ENCODE data around the gene RNF32. TPM values are rescaled to one million over a fixed set of nuclear protein-coding genes. Genes with fewer than 3 reads are reported as not detected.
"Not testable (repeated sequence)": the region's sequence is repeated elsewhere in the genome, so short reads cannot be mapped to it uniquely, and the experiment has no call there.

The RNF32 gene
- total and polyA plus RNA-seq, 4 donors, result 1.4 to 3.8 (median 2.9) TPM

DNA sequence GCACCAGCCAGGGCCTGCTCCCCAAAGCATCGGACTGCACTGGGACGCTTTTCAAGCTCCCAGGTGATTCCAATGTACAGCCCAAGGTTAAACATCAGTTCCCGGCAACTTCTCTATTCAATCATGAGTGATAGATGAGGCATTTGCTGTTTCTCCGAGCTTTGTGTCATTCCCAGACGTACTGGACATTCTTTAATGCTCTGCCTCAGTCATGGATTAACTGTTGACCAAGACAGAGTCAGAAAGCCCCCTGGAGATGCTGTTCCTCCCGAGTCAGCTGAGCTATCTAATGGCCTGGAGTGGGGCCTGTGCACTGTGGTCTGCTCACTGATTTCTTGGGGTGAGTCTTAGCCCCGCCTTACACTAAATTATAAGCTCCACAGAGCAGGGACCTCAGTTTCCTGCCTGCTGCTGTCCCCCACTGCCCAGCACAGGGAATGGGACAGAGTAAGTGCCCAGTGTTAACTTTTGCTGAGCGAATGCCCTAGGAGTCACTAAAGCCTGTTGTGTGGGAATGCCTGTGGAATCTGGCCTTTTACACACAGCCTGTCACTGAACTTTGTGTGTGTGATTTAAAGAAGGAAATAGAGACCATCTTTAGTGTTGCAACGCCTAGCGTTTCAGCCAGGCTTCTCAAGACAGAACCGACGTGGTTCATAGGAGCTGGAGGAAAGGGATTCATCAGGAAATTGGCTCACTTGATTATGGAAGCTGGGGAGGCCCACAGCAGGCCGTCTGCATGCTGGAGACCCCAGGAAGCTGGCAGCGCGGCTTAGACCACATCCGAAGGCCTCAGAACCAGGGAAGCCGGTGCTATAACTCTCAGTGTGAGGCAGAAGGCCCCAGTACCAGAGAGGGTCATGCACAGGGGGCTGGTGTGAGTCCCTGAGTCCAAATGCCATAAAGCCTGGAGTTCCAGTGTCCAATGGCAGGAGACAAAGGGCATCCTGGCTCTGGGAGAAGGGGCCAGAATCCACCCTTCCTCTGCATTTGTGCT, 29.3 kb upstream of the RNF32 start:
- 51% methylated on average over 17 of the region's 17 CpGs for WGBS (ENCODE audit: insufficient coverage)
- Histone ChIP-seq H3K9me3 (ENCODE audit: control insufficient read depth, insufficient read depth, low read length) (no peaks in the 10 kb centered on the region), H3K4me1 (ENCODE audit: control insufficient read depth, insufficient read depth, low read length) (peaks cover 20% of the 10 kb centered on the region), H3K27ac (ENCODE audit: low read depth, low read length) (no peak overlapping the region), H3K4me3 (ENCODE audit: low read depth, low read length) (no peak overlapping the region), H3K36me3 (ENCODE audit: control insufficient read depth, insufficient read depth, low read length) (no peaks in the 10 kb centered on the region), H3K27me3 (ENCODE audit: control insufficient read depth, insufficient read depth, low read length) (peaks cover 19% of the 10 kb centered on the region)
- no peak for DNase-seq (ENCODE audit: low read depth in 4 of 6, low spot score in 6 of 6)

DNA sequence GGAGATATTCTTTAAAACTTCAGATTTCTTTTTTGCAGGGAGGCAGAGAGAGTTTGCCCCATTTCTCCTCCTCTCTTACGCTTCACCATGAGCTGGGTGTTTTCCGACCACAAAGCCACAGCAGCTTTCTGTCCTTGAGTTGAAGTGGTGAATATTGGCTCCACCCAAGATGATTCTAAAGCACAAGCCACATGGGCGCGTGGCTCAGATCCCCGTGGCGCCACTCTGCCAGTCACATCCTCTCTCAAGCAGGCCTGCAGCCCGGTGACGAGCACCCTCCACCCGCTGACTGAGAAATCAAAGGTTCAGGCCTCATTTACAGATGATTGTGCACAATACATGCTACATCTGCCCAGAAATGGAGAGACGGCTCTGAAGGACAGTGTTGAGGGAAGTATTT, 27.6 kb upstream of the RNF32 start:
- no peak overlapping the region for H3K4me3 ChIP-seq (ENCODE audit: low read depth, low read length)
- no peaks in the 10 kb centered on the region for H3K9me3 ChIP-seq (ENCODE audit: control insufficient read depth, insufficient read depth, low read length)
- 80% methylated on average over 2 of the region's 10 CpGs for WGBS (ENCODE audit: insufficient coverage)
- H3K4me1 ChIP-seq (ENCODE audit: control insufficient read depth, insufficient read depth, low read length), result peaks cover 12% of the 10 kb centered on the region
- H3K36me3 ChIP-seq (ENCODE audit: control insufficient read depth, insufficient read depth, low read length), result no peaks in the 10 kb centered on the region
- H3K27ac ChIP-seq (ENCODE audit: low read depth, low read length), result no peak overlapping the region
- DNase-seq (ENCODE audit: low read depth in 4 of 6, low spot score in 6 of 6), result no peak
- H3K27me3 ChIP-seq (ENCODE audit: control insufficient read depth, insufficient read depth, low read length), result peaks cover 19% of the 10 kb centered on the region

DNA sequence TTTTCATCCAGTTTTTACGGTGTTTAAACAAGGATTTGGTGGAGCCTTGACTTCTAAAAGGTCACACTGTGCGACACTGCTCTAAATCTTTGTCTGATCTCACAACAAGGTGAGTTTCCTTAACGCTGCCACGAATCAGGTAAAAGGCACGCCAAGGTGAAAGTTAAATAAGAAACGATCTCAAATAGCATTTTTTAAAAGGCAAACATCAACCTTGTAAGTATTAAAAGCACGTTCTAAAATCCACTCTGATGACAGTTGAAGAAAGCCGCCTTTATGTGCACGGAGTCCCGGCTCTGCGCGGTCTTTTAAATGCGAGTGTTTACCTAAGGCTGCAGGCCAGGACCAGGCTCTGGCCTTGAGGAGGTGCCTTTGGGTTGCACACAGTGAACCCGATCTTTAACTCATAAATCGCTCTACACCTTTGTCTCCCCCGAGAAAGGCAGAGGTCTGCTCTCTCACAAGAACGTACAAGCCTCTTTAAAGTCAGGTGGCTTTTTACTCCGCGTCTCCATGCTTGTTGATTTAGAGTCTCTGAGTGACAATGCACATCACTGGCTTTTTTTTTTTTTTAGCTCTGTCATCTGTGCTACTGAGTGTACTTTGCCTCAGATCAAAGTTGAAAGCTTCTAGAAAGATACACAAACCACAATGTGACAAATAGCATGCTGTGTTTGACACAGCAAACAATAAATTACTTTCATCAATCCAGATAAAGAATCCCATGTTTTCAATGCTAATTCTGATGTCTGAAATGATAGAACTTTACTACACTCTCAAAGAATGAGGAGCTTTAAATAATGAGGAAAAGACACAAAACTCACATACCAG, 25.9 kb upstream of the RNF32 start:
- peaks cover 6% of the 10 kb centered on the region for H3K4me1 ChIP-seq (ENCODE audit: control insufficient read depth, insufficient read depth, low read length)
- no peak overlapping the region for H3K4me3 ChIP-seq (ENCODE audit: low read depth, low read length)

DNA sequence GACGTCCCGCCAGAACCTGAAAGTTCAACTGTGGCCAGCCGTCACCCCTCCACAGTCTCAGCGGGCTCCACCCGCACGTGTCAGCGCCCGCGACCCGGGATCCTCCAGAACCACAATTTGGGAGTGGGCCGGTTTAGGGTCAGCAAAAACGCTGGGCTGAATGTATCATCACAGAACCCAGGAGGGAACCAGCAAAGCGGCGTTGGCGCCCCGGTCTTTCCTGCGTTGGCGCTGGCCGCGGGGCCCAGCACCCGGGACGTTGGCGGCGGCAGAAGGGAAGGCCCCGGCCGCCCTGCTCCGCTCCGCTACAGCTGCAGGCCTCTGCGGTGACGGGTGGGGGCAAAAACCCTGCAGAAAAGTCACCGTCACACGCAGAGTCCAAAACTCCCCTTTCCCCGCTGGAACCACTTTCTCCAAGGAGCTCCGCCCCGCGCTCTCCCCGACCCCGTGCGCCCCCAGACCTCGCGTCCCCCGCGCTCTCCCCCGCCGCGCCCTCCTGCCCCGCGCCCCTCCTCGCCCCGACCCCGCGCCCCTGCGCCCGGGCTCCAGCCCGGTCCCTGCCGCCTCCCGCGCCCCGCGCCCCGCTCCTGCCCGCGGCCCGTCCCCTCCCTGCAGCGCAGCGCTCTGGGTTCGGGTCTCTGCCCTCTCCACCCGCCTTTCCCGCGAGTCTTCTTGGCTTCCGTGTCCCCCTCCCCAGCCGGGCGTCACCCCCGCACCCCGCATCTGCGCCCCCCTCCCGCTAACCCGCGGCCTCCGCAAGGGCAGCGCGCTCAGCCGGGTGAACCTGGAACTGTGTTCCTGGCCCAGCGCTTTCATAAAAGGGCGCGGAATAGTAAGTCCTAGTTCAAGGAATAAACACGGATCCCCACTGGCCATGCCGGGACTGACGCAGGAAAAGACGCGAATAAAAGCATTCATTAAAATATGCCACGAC, 24.0 kb upstream of the RNF32 start:
- WGBS (ENCODE audit: insufficient coverage), result 5% methylated on average over 85 of the region's 92 CpGs
- no peaks in the 10 kb centered on the region for H3K36me3 ChIP-seq (ENCODE audit: control insufficient read depth, insufficient read depth, low read length)
- peaks cover 6% of the 10 kb centered on the region for H3K4me1 ChIP-seq (ENCODE audit: control insufficient read depth, insufficient read depth, low read length)
- peaks cover 16% of the 10 kb centered on the region for H3K27me3 ChIP-seq (ENCODE audit: control insufficient read depth, insufficient read depth, low read length)
- H3K4me3 ChIP-seq (ENCODE audit: low read depth, low read length), result peak overlapping the region; percentile 5
- no peaks in the 10 kb centered on the region for H3K9me3 ChIP-seq (ENCODE audit: control insufficient read depth, insufficient read depth, low read length)
- no peak overlapping the region for H3K27ac ChIP-seq (ENCODE audit: low read depth, low read length)
- DNase-seq (ENCODE audit: low read depth in 4 of 6, low spot score in 6 of 6), result peak in 1 of 6 donors; percentile 23

More for the DNA sequence above, 25.9 kb upstream of the RNF32 start:
- WGBS (ENCODE audit: insufficient coverage), result 71% methylated on average over 18 of the region's 19 CpGs
- Histone ChIP-seq H3K36me3 (ENCODE audit: control insufficient read depth, insufficient read depth, low read length) (no peaks in the 10 kb centered on the region), H3K27ac (ENCODE audit: low read depth, low read length) (no peak overlapping the region), H3K27me3 (ENCODE audit: control insufficient read depth, insufficient read depth, low read length) (peaks cover 16% of the 10 kb centered on the region), H3K9me3 (ENCODE audit: control insufficient read depth, insufficient read depth, low read length) (no peaks in the 10 kb centered on the region)
- no peak for DNase-seq (ENCODE audit: low read depth in 4 of 6, low spot score in 6 of 6)

DNA sequence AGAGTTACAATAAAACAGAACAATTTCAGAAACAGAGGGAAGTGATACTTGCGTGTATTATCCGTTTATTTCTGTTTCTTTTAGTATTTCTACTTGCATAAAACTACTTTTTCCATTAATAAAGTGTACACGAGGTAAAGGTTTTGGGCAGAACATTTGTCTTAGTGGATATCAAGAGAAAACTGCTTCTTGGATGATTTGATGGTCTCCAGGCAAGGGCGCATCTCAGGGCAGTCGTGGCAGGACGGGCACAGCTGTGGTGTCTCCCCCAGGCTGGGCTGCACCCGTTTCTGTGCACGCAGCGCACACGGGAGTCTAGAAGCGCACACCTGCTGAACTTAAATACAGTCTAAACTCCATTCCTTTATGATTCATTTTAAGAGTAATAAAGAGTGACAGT, 23.4 kb upstream of the RNF32 start:
- H3K27me3 ChIP-seq (ENCODE audit: control insufficient read depth, insufficient read depth, low read length), result peaks cover 16% of the 10 kb centered on the region
- H3K4me1 ChIP-seq (ENCODE audit: control insufficient read depth, insufficient read depth, low read length), result peaks cover 6% of the 10 kb centered on the region
- peaks cover 4% of the 10 kb centered on the region for H3K9me3 ChIP-seq (ENCODE audit: control insufficient read depth, insufficient read depth, low read length)
- 50% methylated on average over 2 of the region's 11 CpGs for WGBS (ENCODE audit: insufficient coverage)
- H3K4me3 ChIP-seq (ENCODE audit: low read depth, low read length), result no peak overlapping the region
- no peak overlapping the region for H3K27ac ChIP-seq (ENCODE audit: low read depth, low read length)
- no peak for DNase-seq (ENCODE audit: low read depth in 4 of 6, low spot score in 6 of 6)
- H3K36me3 ChIP-seq (ENCODE audit: control insufficient read depth, insufficient read depth, low read length), result no peaks in the 10 kb centered on the region

DNA sequence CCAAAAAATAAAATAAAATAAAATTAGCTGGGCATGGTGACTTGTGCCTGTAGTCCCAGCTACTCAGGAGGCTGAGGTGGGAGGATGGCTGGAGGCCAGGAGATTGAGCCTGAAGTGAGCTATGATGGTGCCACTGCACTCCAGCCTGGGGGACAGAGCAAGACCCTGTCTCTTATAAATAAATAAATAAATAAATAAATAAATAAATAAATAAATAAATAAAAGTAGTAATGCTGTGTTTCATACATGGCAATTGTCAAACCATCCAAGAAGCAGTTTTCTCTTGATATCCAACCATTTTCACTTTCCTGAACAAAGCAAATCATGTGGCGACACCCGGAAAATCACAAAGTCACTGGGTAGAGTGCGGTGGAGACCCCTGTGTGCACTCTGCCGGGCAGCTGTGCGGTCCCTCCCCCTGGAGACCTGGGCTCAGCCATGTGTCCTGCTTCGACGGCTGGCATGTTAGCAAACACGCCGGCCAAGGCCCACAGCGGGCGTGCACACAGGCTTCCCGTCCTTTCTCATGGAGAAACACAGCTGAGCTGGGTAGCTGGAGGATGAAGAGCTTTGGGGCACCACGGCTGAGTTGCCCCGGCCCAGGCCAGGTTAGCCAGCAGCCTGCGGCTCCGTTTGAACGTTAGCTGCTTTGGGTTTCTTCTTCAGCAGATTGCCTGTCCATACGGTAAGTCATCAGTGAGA, 22.3 kb upstream of the RNF32 start:
- Histone ChIP-seq H3K4me1 (ENCODE audit: control insufficient read depth, insufficient read depth, low read length) (peaks cover 6% of the 10 kb centered on the region), H3K27ac (ENCODE audit: low read depth, low read length) (no peak overlapping the region), H3K4me3 (ENCODE audit: low read depth, low read length) (no peak overlapping the region), H3K9me3 (ENCODE audit: control insufficient read depth, insufficient read depth, low read length) (peaks cover 4% of the 10 kb centered on the region), H3K27me3 (ENCODE audit: control insufficient read depth, insufficient read depth, low read length) (peaks cover 16% of the 10 kb centered on the region), H3K36me3 (ENCODE audit: control insufficient read depth, insufficient read depth, low read length) (no peaks in the 10 kb centered on the region)
- 88% methylated on average over 18 of the region's 18 CpGs for WGBS (ENCODE audit: insufficient coverage)
- no peak for DNase-seq (ENCODE audit: low read depth in 4 of 6, low spot score in 6 of 6)

DNA sequence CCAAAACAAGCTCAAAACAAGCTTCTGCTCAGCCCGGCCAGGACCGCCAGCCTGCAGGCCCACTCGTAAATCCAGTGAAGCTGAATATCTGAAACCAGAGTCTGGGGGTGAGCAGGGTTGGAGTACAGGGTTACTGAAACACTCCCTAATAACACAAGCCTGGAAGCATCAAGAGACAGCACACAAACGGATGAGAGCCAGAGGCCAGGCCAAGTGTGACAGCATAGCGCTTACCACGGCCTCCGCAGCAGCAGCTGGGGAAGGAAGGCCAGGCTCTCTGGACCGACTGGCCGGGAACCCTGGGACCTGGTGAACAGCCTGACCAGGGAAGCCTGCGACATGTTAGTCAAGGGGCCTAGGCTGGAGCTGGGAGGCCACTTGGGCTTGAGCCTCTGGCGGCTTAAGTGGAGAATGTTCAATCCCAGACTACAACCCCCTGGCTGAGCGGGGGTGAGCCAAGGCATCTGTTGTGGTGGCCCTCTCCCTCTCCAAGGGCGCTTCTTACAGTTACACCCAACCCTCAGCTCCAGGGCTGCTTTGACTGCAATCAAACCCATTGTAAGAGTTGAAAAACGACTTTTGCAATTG, 21.7 kb upstream of the RNF32 start:
- Histone ChIP-seq H3K27ac (ENCODE audit: low read depth, low read length) (no peak overlapping the region), H3K4me1 (ENCODE audit: control insufficient read depth, insufficient read depth, low read length) (peaks cover 6% of the 10 kb centered on the region), H3K27me3 (ENCODE audit: control insufficient read depth, insufficient read depth, low read length) (peaks cover 16% of the 10 kb centered on the region), H3K36me3 (ENCODE audit: control insufficient read depth, insufficient read depth, low read length) (no peaks in the 10 kb centered on the region), H3K9me3 (ENCODE audit: control insufficient read depth, insufficient read depth, low read length) (peaks cover 4% of the 10 kb centered on the region), H3K4me3 (ENCODE audit: low read depth, low read length) (no peak overlapping the region)
- no peak for DNase-seq (ENCODE audit: low read depth in 4 of 6, low spot score in 6 of 6)
- 81% methylated on average over 14 of the region's 14 CpGs for WGBS (ENCODE audit: insufficient coverage)

DNA sequence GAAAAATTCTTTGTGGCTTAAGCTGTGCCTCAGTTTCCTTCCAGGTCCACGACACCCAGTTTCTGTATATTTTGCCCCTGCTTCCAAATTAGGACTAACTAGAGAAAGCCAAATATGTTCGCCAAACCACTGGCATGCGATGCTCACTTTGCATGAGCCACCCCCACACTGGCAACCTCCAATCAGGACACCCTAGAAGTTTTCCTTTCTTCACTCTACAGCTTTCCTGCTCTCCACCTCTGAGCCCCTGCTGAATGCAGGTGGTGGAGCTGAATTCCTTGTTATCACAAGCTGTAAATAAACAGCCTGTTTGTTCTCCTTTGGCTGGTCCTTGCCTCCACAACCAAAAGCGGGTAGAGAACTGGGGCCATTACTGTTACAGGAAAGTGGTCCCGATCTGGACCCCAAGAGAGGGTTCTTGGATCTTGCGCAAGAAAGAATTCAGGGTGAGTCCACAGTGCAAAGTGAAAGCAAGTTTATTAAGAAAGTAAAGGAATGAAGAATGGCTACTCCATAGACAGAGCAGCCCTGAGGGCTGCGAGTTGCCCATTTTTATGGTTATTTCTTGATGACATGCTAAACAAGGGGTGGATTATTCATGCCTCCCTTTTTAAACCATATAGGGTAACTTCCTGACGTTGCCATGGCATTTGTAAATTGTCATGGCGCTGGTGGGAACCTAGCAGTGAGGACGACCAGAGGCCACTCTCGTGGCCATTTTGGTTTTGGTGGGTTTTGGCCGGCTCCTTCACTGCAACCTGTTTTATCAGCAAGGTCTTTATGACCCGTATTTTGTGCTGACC, 20.9 kb upstream of the RNF32 start:
- H3K27me3 ChIP-seq (ENCODE audit: control insufficient read depth, insufficient read depth, low read length), result peaks cover 12% of the 10 kb centered on the region
- WGBS (ENCODE audit: insufficient coverage), result 87% methylated on average over 8 of the region's 13 CpGs
- H3K9me3 ChIP-seq (ENCODE audit: control insufficient read depth, insufficient read depth, low read length); H3K4me3 ChIP-seq (ENCODE audit: low read depth, low read length); DNase-seq (ENCODE audit: low read depth in 4 of 6, low spot score in 6 of 6); H3K4me1 ChIP-seq (ENCODE audit: control insufficient read depth, insufficient read depth, low read length); H3K36me3 ChIP-seq (ENCODE audit: control insufficient read depth, insufficient read depth, low read length); H3K27ac ChIP-seq (ENCODE audit: low read depth, low read length): not testable (repeated sequence)

Data from spinal cord (tissue), 10 donors.